Loucy (cell line): Measurements from ENCODE around the gene TXNIP.

Experiments used
- EZH2phosphoT487 ChIP-seq: fragments of 200-600 bp; IDR thresholded peaks from 2 replicates; pipeline ENCODE4 v1.6.1; 2018; ENCODE audit warnings: antibody characterized with exemption, mild to moderate bottlenecking, moderate library complexity, borderline replicate concordance
- TF ChIP-seq, protein P1 (sequence below): fragments of 200-600 bp; sonication (generic); conservative IDR thresholded peaks from 2 replicates; pipeline ENCODE4 v1.5.1; 2014; ENCODE audit warnings: mild to moderate bottlenecking, antibody characterized with exemption, low read length

DNA sequence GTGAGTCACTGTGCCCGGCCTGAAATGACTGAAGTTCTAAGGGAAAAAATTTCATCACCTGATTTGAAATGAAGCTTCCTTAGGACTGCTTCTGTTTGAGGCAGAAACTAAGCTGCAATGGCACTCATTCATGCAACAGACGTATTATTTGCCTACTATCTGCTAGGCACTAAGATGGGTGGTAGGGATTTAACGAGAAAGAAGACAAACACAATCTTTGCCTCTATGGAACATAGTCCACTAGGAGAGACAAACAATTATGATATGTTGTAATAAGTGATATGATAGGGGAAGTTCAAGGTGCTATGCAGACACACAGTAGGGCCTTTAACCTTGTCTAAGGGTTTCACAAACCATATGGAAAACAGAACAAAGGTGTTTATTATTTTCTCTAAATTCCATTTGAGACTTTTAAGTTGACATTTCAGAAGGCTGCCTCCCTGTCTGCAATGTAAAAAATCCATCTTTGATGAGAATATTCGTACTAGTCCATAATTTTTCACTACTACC, 49.8 kb downstream of the TXNIP start:
- no peak for TF ChIP-seq EZH2phosphoT487
- TF ChIP-seq, protein P1, sequence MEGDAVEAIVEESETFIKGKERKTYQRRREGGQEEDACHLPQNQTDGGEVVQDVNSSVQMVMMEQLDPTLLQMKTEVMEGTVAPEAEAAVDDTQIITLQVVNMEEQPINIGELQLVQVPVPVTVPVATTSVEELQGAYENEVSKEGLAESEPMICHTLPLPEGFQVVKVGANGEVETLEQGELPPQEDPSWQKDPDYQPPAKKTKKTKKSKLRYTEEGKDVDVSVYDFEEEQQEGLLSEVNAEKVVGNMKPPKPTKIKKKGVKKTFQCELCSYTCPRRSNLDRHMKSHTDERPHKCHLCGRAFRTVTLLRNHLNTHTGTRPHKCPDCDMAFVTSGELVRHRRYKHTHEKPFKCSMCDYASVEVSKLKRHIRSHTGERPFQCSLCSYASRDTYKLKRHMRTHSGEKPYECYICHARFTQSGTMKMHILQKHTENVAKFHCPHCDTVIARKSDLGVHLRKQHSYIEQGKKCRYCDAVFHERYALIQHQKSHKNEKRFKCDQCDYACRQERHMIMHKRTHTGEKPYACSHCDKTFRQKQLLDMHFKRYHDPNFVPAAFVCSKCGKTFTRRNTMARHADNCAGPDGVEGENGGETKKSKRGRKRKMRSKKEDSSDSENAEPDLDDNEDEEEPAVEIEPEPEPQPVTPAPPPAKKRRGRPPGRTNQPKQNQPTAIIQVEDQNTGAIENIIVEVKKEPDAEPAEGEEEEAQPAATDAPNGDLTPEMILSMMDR = no peak
